Loucy (cell line): ENCODE results near the gene CDK5R2.

ENCODE experiments used
- CTCF ChIP-seq: fragments of 200-600 bp; sonication (generic); conservative IDR thresholded peaks from 2 replicates; pipeline ENCODE4 v1.5.1; 2014; ENCODE audit warnings: mild to moderate bottlenecking, antibody characterized with exemption, low read length
- EZH2phosphoT487 ChIP-seq: fragments of 200-600 bp; IDR thresholded peaks from 2 replicates; pipeline ENCODE4 v1.6.1; 2018; ENCODE audit warnings: antibody characterized with exemption, mild to moderate bottlenecking, moderate library complexity, borderline replicate concordance

GRCh38 chr2:218920504-218920903 lies 39.0 kb upstream of the CDK5R2 start:
- TF ChIP-seq CTCF (no peak), EZH2phosphoT487 (no peak)
